Measurements from ENCODE around the gene CCDC17.

DNA sequence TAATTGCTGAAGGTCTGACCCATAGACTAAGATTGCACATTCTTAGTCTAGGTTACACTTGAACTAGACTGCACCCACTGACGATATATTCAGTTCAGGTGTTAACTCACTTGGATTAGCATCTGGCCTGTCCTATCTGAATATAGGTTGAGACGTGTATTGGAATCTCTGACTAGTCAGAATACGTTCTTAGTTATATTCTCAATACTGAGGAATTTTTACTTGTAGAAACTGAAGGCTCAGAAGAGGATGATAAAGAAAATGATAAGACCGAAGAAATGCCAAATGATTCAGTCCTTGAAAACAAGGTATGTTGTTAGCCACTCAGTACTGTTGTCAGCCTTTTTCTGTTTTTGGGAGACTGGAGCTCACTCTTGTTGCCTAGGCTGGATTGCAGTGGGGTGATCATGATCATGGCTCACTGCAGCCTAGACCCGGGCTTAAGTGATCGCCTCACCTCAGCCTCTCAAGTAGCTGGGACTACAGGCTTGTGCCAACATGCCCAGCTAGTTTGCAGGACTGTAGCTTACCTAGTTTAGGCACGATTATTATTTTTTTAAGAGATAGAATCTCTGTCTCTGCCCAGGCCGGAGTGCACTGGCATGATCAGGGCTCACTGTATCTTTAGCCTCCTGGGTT lies 10.8 kb downstream of the CCDC17 start:
- no peak for TF ChIP-seq EP300 (IDR thresholded peaks at IDR 0.05)
- TF ChIP-seq, protein P1, sequence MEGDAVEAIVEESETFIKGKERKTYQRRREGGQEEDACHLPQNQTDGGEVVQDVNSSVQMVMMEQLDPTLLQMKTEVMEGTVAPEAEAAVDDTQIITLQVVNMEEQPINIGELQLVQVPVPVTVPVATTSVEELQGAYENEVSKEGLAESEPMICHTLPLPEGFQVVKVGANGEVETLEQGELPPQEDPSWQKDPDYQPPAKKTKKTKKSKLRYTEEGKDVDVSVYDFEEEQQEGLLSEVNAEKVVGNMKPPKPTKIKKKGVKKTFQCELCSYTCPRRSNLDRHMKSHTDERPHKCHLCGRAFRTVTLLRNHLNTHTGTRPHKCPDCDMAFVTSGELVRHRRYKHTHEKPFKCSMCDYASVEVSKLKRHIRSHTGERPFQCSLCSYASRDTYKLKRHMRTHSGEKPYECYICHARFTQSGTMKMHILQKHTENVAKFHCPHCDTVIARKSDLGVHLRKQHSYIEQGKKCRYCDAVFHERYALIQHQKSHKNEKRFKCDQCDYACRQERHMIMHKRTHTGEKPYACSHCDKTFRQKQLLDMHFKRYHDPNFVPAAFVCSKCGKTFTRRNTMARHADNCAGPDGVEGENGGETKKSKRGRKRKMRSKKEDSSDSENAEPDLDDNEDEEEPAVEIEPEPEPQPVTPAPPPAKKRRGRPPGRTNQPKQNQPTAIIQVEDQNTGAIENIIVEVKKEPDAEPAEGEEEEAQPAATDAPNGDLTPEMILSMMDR (IDR thresholded peaks at IDR 0.05): no peak
- no peak for TF ChIP-seq POLR2A (IDR thresholded peaks at IDR 0.05)
- no peak for TF ChIP-seq POLR2AphosphoS5 (IDR thresholded peaks at IDR 0.05)

All from suprapubic skin (tissue), 4 donors.